NOMO-1 treated with DMSO at 0.1 percent for 48 hours (cell line): Measurements from ENCODE around the gene CYP17A1.
"Not testable (repeated sequence)": the region's sequence is repeated elsewhere in the genome, so short reads cannot be mapped to it uniquely, and the experiment has no call there.

Experiments used
- DNase-seq: peaks from one replicate; lab custom pipeline; 2025; ENCODE audit not compliant: unreplicated experiment; lab: John Stamatoyannopoulos, UW

CYP17A1 gene

GRCh38 chr10:102837230-102837721, at the start of gene CYP17A1:
TSS of gene CYP17A1 (minus strand) at chr10:102837413. CDS start at chr10:102837361, 52 bp downstream.
- no peak for DNase-seq

GRCh38 chr10:102880256-102880655, 43.0 kb upstream of the CYP17A1 start:
- DNase-seq = no peak

- no peak for DNase-seq
Measured at GRCh38 chr10:102878629-102879028, 41.4 kb upstream of the CYP17A1 start.

GRCh38 chr10:102876747-102877153, 39.5 kb upstream of the CYP17A1 start:
- no peak for DNase-seq

- no peak for DNase-seq
Measured at GRCh38 chr10:102872163-102872562, 35.0 kb upstream of the CYP17A1 start.

- DNase-seq = no peak
Measured at GRCh38 chr10:102870221-102870620, 33.0 kb upstream of the CYP17A1 start.

GRCh38 chr10:102869258-102870198, 32.3 kb upstream of the CYP17A1 start, which contains the start of gene AS3MT:
TSS of gene AS3MT (plus strand) at chr10:102869470. CDS start at chr10:102869593, 123 bp downstream.
- no peak for DNase-seq

- no peak for DNase-seq
Measured at GRCh38 chr10:102868911-102869257, 31.7 kb upstream of the CYP17A1 start.

GRCh38 chr10:102865620-102866019, 28.4 kb upstream of the CYP17A1 start:
- no peak for DNase-seq

- no peak for DNase-seq
Measured at GRCh38 chr10:102863660-102864059, 26.4 kb upstream of the CYP17A1 start.

- no peak for DNase-seq
Measured at GRCh38 chr10:102859911-102860310, 22.7 kb upstream of the CYP17A1 start.

- no peak for DNase-seq
Measured at GRCh38 chr10:102856758-102857424, 19.7 kb upstream of the CYP17A1 start.

GRCh38 chr10:102855731-102856436, 18.7 kb upstream of the CYP17A1 start:
- DNase-seq = not testable (repeated sequence)

- not testable (repeated sequence) for DNase-seq
Measured at GRCh38 chr10:102853237-102853636, 16.0 kb upstream of the CYP17A1 start.

GRCh38 chr10:102850025-102850518, 12.9 kb upstream of the CYP17A1 start:
- DNase-seq = no peak

GRCh38 chr10:102845352-102845902, 8.2 kb upstream of the CYP17A1 start:
- DNase-seq = no peak

GRCh38 chr10:102844190-102844776, 7.1 kb upstream of the CYP17A1 start:
- not testable (repeated sequence) for DNase-seq

GRCh38 chr10:102843139-102843538, 5.9 kb upstream of the CYP17A1 start:
- not testable (repeated sequence) for DNase-seq

- DNase-seq = no peak
Measured at GRCh38 chr10:102841827-102842345, 4.7 kb upstream of the CYP17A1 start.
